HG02981 (cell line): ENCODE results near the gene PSRC1.
A peak's percentile ranks its signal among the peaks of the same experiment; 100 is the strongest.

ENCODE experiments used
- ATAC-seq: cut with Tn5 transposase; IDR thresholded peaks from one replicate; pipeline ENCODE4 v1.9.1; 2021; ENCODE audit warnings: mild to moderate bottlenecking, moderate library complexity; ENCODE audit not compliant: unreplicated experiment

Gene PSRC1

GRCh38 chr1:109259674-109260557, 23.0 kb downstream of the PSRC1 start:
- ATAC-seq = no peak

GRCh38 chr1:109258481-109259466, 24.2 kb downstream of the PSRC1 start:
- ATAC-seq = no peak

- ATAC-seq = no peak
These were observed 25.1 kb downstream of the PSRC1 start for GRCh38 chr1:109257682-109258421.

GRCh38 chr1:109256971-109257681, 25.8 kb downstream of the PSRC1 start:
- no peak for ATAC-seq

- ATAC-seq = no peak
These were observed 26.9 kb downstream of the PSRC1 start for GRCh38 chr1:109256085-109256484.

- no peak for ATAC-seq
These were observed 27.3 kb downstream of the PSRC1 start for GRCh38 chr1:109255678-109256077.

GRCh38 chr1:109255097-109255651, 27.8 kb downstream of the PSRC1 start:
- no peak for ATAC-seq

GRCh38 chr1:109254621-109255096, 28.3 kb downstream of the PSRC1 start:
- no peak for ATAC-seq

- ATAC-seq = no peak
These were observed 28.9 kb downstream of the PSRC1 start for GRCh38 chr1:109253803-109254620.

GRCh38 chr1:109252893-109253802, 29.8 kb downstream of the PSRC1 start:
- ATAC-seq = no peak

- no peak for ATAC-seq
These were observed 30.6 kb downstream of the PSRC1 start for GRCh38 chr1:109252167-109252892.

- ATAC-seq = no peak
These were observed 31.4 kb downstream of the PSRC1 start for GRCh38 chr1:109251277-109252166.

GRCh38 chr1:109250454-109251276, 32.3 kb downstream of the PSRC1 start:
- no peak for ATAC-seq

GRCh38 chr1:109249654-109250401, 33.1 kb downstream of the PSRC1 start:
- peak; percentile 19 for ATAC-seq
